Measurements from ENCODE around the gene PRKG1.

PRKG1 gene

DNA sequence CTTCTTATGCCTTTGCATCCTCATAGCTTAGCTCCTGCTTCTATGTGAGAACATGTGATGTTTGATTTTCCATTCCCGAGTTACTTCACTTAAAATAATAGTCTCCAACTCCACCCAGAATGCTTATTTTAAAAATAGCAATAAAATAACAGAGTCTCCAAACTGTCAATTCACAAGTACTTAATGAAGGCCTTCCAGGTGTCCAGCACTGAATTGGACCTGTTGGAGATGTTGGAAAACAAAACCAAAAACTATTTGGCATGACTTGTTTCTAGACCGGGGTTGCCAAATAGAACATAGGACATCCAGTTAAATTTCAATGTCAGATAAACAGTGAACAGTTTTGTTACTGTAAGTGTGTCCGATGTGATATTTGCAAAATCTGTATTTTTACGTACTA lies 1031.7 kb downstream of the PRKG1 start:
- DNase-seq = no peak

- DNase-seq = no peak
Observed at GRCh38 chr10:52106899-52107298, 1032.6 kb downstream of the PRKG1 start.

DNA sequence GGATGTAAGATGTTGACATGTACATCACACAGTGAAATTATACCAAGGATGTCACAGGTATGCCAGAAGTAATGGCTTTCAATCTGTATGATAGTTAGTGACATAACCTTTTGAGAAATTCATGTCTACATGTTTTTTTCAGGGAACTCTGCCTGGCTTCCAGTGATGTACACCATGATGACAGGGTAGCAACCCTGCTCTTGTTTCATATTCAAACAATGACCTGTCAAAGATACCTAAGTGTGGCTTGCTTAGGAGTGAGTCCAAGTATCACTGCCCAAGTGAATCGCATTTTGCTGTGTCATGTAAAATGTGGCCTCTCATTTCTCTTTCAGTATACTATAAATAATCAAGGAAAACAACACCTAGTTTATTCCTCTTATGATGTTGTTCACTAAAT lies 1033.9 kb downstream of the PRKG1 start:
- no peak for DNase-seq

DNA sequence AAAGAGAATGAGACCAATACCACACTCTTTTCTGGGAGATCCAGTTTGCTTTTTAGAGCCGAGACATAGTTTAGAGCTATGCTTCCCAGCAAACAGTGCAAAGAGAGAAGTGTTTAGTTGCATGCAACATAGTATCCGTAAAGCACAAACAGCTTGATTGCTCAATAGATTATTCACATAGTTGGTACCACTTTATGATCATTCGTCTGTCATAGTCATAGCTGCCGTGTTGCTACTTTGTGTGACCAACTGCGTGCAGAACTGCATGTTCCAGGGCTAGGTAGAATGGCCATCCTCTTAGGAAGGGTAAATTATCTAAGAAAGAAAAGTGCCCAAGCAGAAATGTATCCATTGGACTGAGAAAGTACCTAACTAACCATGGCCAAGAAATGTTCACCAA lies 1036.3 kb downstream of the PRKG1 start:
- no peak for DNase-seq

- no peak for DNase-seq
Observed at GRCh38 chr10:52111101-52111891, 1037.0 kb downstream of the PRKG1 start.

- DNase-seq = no peak
Observed at GRCh38 chr10:52115823-52116222, 1041.5 kb downstream of the PRKG1 start.

- DNase-seq = no peak
Observed at GRCh38 chr10:52119507-52119906, 1045.2 kb downstream of the PRKG1 start.

GRCh38 chr10:52121688-52122087 lies 1047.4 kb downstream of the PRKG1 start:
- no peak for DNase-seq

DNA sequence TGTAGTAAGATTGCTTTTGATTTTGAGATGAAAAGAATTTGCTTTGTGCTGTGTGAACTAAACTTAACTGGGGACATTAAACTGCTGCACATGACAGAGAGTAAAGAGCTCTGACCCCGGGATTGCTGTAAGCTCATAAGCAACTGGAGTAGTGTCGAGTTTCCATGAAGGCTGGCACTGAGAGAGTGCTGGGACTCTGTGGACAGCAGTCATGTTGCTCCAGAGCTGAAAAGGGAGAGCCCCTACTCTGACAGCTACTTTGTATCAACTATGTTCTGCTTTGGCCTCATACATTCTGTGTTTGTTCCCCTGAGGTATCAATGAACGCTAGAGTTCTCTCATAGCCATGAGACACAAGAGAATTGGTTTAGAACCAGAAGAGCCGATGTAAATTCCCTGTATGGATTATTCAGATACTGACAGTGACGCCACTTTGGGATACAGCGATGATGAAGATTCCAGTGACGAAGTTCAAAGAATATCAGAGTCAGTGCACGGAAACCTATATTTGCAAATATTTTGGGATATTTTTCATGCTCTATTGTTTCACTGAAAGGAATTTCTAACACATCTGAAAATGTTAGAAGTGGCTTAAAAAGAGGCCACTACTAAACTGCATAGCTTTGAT lies 1053.9 kb downstream of the PRKG1 start:
- DNase-seq = no peak

DNA sequence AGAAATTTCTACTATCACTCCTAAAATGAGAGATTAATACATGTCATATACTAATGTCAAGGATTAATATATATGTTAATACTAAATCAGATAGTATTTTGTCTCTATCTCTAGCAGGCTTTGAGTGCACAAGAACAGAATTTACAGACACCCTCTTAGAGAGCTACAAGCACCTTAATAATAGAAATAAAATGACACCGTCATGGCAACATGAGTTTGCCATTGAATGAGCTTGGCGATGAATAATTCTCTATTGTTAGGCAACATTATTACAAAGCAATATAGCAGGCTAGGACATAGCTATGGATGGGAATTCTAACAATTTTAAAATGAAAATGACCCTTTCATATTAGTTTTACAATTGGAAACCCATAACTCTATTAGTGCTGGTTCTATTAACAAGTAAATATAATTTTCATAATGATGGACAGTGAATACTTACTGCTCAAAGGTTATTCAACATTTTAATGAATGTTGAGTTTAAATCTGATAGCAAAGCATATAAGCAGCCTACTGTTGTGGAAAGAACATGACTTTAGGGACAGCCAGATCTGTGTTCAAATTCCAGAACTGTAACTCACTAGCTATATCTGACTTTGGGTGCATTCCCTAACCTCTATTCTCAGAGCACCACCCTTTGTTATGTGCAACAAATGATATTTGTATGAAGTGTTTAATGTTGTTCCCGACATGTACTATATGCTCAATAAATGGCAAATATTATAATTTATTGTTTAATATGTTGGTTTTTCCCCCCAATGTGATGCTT lies 1055.3 kb downstream of the PRKG1 start:
- no peak for DNase-seq

- DNase-seq = no peak
Observed at GRCh38 chr10:52135101-52135500, 1060.8 kb downstream of the PRKG1 start.

- no peak for DNase-seq
Observed at GRCh38 chr10:52136921-52137320, 1062.6 kb downstream of the PRKG1 start.

GRCh38 chr10:52143338-52143737 lies 1069.1 kb downstream of the PRKG1 start:
- no peak for DNase-seq

GRCh38 chr10:52145636-52146035 lies 1071.3 kb downstream of the PRKG1 start:
- no peak for DNase-seq

DNA sequence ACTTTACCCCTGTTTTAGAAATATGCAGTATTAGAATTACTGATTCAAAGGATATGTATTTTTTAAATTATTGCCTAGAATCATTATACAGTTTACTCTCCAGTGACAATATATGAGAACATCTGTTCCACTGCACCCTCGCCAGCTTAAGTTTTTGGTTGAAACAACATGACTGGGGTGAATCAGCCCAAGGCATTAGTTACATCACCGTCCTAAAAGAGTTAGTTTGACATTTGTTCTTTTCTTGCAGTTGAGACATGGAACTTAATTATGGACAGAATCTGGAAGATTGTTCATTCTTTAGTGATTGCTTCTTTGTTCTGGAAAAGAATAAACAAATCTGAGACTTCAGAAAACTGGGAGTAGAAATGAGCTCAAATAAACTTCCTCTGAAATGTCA lies 1072.5 kb downstream of the PRKG1 start:
- no peak for DNase-seq

- no peak for DNase-seq
Observed at GRCh38 chr10:52170776-52171175, 1096.5 kb downstream of the PRKG1 start.

GRCh38 chr10:52172581-52172980 lies 1098.3 kb downstream of the PRKG1 start:
- DNase-seq = no peak

GRCh38 chr10:52185256-52185655 lies 1111.0 kb downstream of the PRKG1 start:
- DNase-seq = no peak

GRCh38 chr10:52187521-52188258 lies 1113.4 kb downstream of the PRKG1 start:
- DNase-seq = no peak

- DNase-seq = no peak
Observed at GRCh38 chr10:52191049-52191448, 1116.8 kb downstream of the PRKG1 start.

- no peak for DNase-seq
Observed at GRCh38 chr10:52194191-52194590, 1119.9 kb downstream of the PRKG1 start.

GRCh38 chr10:52194716-52195115 lies 1120.4 kb downstream of the PRKG1 start:
- DNase-seq = no peak

DNA sequence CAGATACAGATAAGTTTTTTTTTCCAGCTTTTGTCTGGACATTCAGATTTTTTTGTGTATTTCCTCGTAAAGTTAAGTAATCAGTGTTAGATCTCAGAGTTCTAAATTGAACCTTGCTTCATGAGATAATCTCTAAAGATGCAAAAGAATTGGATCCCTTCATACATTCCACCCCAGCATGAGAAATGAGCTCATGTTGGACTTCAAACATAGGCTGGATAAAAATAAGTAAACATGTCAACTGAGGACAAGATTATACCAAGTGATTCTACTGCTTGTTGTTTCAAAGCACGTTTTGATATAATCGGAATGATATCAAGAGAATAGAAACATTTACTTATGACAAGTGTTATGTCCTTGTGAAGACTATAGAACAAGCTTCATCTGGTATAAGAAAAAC lies 1122.8 kb downstream of the PRKG1 start:
- DNase-seq = no peak
